ENCODE measurements around the gene AKAP13. TPM values are rescaled to one million over a fixed set of nuclear protein-coding genes. Genes with fewer than 3 reads are reported as not detected.

Gene AKAP13
- total RNA-seq, 1 donor from 2014 or later, result 450 TPM

DNA sequence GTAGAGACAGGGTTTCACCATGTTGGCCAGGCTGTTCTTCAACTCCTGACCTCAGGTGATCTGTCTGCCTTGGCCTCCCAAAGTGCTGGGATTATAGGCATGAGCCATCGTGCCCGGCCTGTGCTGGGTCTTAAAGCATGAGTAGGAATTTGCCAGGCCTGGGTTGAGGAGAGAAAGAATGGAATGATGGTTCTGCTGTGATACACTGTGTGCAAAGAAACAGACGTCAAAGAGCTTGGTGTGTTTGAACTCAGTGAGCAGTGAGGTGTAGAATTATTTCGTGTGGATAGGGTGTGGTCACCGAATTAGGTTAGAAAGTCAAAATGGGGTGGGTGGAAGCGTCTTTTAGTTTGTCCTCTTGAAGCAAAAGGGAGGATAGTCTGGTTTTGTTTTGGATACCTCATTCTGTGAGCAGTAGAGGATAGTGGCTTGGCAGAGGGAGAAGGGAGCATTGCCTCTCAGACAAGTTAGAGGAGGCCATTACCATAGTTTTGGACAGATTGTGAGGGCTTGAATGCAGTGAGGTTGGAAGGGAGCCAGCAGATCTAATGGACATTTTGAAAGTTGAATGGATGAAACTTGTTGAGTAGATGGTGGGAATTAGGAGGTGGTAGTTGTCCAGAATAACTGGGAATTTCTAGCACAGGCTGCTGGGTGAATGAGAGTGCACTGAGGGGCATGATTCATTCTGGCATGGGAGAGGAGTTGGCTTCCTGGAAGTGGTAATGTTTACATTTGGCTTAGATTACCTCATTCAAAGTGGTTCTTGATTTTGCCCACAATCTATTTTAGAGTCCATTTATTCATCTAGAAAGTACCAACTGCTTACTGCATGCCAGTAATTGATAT is 27.2 kb downstream of the AKAP13 start:
- Histone ChIP-seq H3K27ac (peak overlapping the region; percentile 40), H3K27me3 (no peaks in the 10 kb centered on the region), H3K36me3 (no peaks in the 10 kb centered on the region), H3K4me1 (peaks cover 67% of the 10 kb centered on the region), H3K9me3 (no peaks in the 10 kb centered on the region), H3K4me3 (no peak overlapping the region)
- DNase-seq, result no peak
- peak; percentile 88 for ATAC-seq
- intact Hi-C loops (cut with DNase I), result no loop called here
- TF ChIP-seq, protein P1, sequence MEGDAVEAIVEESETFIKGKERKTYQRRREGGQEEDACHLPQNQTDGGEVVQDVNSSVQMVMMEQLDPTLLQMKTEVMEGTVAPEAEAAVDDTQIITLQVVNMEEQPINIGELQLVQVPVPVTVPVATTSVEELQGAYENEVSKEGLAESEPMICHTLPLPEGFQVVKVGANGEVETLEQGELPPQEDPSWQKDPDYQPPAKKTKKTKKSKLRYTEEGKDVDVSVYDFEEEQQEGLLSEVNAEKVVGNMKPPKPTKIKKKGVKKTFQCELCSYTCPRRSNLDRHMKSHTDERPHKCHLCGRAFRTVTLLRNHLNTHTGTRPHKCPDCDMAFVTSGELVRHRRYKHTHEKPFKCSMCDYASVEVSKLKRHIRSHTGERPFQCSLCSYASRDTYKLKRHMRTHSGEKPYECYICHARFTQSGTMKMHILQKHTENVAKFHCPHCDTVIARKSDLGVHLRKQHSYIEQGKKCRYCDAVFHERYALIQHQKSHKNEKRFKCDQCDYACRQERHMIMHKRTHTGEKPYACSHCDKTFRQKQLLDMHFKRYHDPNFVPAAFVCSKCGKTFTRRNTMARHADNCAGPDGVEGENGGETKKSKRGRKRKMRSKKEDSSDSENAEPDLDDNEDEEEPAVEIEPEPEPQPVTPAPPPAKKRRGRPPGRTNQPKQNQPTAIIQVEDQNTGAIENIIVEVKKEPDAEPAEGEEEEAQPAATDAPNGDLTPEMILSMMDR (IDR thresholded peaks at IDR 0.05), result no peak

DNA sequence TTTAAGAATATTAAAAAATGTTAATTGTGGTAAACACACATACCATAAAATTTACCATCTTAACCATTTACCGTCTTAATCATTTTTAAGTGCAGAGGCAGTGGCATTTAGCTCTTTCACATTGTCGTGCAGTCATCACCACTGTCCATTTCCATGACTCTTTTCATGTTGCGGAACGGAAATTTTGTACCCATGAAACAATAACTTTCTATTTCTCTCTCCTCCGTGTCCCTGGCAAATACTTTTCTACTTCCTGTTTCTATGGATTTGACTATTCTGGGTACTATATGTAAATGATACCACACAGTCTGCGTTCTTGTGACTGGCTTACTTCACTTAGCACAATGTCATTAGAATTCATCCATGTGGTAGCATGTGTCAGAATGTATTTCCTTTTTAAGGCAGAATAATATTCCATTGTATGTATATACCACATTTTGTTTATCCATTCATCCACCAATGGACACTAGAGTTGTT is 27.9 kb downstream of the AKAP13 start:
- intact Hi-C loops (cut with DNase I), result no loop called here
- DNase-seq (no peak), ATAC-seq (peak; percentile 69)
- H3K4me3 ChIP-seq, result peak overlapping the region; percentile 4
- no peaks in the 10 kb centered on the region for H3K27me3 ChIP-seq
- H3K9me3 ChIP-seq, result no peaks in the 10 kb centered on the region
- TF ChIP-seq, protein P1 (IDR thresholded peaks at IDR 0.05), result no peak
- no peaks in the 10 kb centered on the region for H3K36me3 ChIP-seq
- H3K4me1 ChIP-seq, result peaks cover 67% of the 10 kb centered on the region
- H3K27ac ChIP-seq, result peak overlapping the region; percentile 40

DNA sequence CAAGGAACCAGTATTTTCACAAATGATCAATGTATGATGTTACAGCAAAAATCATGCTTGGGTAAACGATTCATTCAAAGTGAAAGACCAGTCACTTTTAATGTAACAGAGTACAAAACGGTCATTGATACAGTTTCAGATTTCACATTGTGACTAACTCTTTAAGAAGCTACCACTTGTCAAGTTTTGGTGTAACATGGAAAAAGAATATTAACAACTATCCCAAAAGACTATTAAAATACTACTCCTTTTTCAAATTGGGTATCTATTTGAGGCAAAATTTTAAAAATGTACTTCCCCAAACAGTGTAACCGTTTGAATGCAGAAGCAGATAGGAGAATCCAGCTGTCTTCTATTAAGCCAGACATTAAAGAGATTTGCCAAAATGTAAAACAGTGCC is 31.7 kb downstream of the AKAP13 start:
- peaks cover 44% of the 10 kb centered on the region for H3K4me1 ChIP-seq
- H3K27me3 ChIP-seq, result no peaks in the 10 kb centered on the region
- intact Hi-C loops (cut with DNase I), result no loop called here
- ATAC-seq (no peak), DNase-seq (no peak)
- TF ChIP-seq, protein P1 (IDR thresholded peaks at IDR 0.05), result no peak
- H3K4me3 ChIP-seq, result no peak overlapping the region
- no peaks in the 10 kb centered on the region for H3K9me3 ChIP-seq
- H3K27ac ChIP-seq, result no peak overlapping the region
- H3K36me3 ChIP-seq, result no peaks in the 10 kb centered on the region

DNA sequence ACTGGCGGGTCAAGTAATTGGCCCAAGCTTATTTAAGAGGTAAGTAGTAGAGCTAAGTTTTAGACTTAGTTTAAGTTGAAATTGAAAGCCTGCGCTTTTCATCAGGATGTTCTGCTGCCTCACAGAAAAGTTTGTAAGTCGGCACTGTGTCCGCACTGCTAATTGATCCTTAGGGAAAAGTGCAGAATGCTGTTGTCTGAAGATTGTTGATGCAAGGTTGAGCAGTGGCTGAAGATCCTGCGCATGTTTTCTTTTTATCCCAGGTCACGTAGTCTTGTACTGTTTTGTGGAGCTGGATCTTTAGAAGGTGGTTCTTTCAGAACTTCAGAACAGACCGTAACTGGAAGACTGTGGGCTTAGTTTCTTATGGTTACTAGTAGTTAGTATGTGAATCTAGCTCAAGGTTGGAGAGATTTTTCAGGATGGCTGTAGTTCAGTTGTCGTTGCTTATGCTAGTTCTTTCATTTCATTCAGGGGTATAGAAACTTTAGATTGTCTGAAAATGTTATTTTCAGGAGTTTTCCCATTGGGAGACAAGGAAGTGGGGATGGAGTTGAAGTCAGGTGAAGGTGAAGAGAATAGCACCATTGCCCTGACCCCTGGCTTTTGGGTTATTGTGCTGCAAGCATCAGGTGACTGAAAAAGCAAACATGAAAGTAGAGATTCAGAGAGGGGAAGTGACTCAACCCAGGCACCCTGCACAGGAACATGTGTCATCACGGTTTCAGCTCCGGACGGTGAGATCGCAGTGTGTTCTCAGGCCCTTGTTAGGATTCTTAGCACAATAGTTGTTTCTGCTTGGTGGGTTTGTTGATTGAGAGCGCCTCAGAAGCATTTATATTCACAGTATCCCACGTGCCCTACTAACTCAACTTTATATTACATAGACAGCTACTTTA is 32.8 kb downstream of the AKAP13 start:
- Histone ChIP-seq H3K27me3 (no peaks in the 10 kb centered on the region), H3K4me1 (peaks cover 33% of the 10 kb centered on the region), H3K9me3 (no peaks in the 10 kb centered on the region), H3K27ac (peak overlapping the region; percentile 24), H3K36me3 (no peaks in the 10 kb centered on the region), H3K4me3 (no peak overlapping the region)
- intact Hi-C loops (cut with DNase I), result no loop called here
- TF ChIP-seq, protein P1 (IDR thresholded peaks at IDR 0.05), result no peak
- DNase-seq (peak; percentile 67), ATAC-seq (peak; percentile 96)

DNA sequence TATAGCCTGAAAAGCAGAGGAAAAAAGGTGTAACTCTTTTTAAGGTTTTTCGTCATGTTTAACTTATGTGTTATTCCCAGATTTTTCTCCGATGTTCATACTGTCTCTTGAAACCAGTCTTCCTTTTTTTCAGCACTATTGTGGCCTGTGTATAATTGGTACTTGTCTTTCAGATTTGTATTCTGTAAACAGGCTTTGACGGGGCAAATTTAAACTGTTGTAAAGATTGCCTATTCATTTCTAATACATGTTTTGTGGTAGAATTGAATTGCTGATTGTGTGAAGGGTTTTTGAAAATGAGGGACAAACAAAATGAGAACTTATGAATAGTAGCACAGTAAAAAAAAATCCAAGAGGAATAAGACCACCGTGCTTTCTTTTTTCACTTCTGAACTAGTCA is 33.6 kb downstream of the AKAP13 start:
- TF ChIP-seq, protein P1 (IDR thresholded peaks at IDR 0.05), result no peak
- intact Hi-C loops (cut with DNase I), result no loop called here
- Histone ChIP-seq H3K27me3 (no peaks in the 10 kb centered on the region), H3K27ac (peak overlapping the region; percentile 15), H3K4me1 (peaks cover 30% of the 10 kb centered on the region), H3K4me3 (no peak overlapping the region), H3K9me3 (no peaks in the 10 kb centered on the region), H3K36me3 (no peaks in the 10 kb centered on the region)
- ATAC-seq (no peak), DNase-seq (no peak)
